Endodermal cell (in vitro differentiated cells): ENCODE results near the gene MRPL36. TPM values are rescaled to one million over a fixed set of nuclear protein-coding genes. Genes with fewer than 3 reads are reported as not detected.

Experiments
- DNase-seq: peaks from one replicate; pipeline ENCODE4 v3.0.0-alpha.2; 2017
- H3K27ac ChIP-seq: 2 replicates; pipeline ENCODE4 v1.5.1; 2013; ENCODE audit warnings: mild to moderate bottlenecking, low read depth, low read length, moderate library complexity
- H3K27me3 ChIP-seq: 2 replicates; pipeline ENCODE4 v1.6.1; 2013; ENCODE audit warnings: mild to moderate bottlenecking, low read length, moderate library complexity; ENCODE audit not compliant: insufficient read depth, control insufficient read depth, poor library complexity, severe bottlenecking
- H3K36me3 ChIP-seq: 2 replicates; pipeline ENCODE4 v1.7.0; 2013; ENCODE audit warnings: mild to moderate bottlenecking, low read length, moderate library complexity; ENCODE audit not compliant: control insufficient read depth, insufficient read depth
- H3K4me1 ChIP-seq: one replicate; pipeline ENCODE4 v1.7.0; 2013; ENCODE audit warnings: low read length; ENCODE audit not compliant: control insufficient read depth, insufficient read depth
- H3K4me3 ChIP-seq: 2 replicates; pipeline ENCODE4 v1.5.1; 2013; ENCODE audit warnings: mild to moderate bottlenecking, low read length, moderate library complexity
- H3K9ac ChIP-seq: 2 replicates; pipeline ENCODE4 v1.6.1; 2013; ENCODE audit warnings: mild to moderate bottlenecking, low read length, moderate library complexity; ENCODE audit not compliant: poor library complexity, severe bottlenecking; ENCODE audit errors: extremely low read depth
- H3K9me3 ChIP-seq: 2 replicates; pipeline ENCODE4 v1.6.1; 2013; ENCODE audit warnings: mild to moderate bottlenecking, low read length, moderate library complexity; ENCODE audit not compliant: control insufficient read depth
- H3K27ac Mint-ChIP-seq: 2 replicates; pipeline ENCODE4 v1.8.0; 2020; ENCODE audit warnings: mixed read lengths
- H3K27me3 Mint-ChIP-seq: 2 replicates; pipeline ENCODE4 v1.8.0; 2021; ENCODE audit warnings: mild to moderate bottlenecking, mixed read lengths; ENCODE audit not compliant: insufficient read depth
- H3K36me3 Mint-ChIP-seq: 2 replicates; pipeline ENCODE4 v1.8.0; 2020; ENCODE audit warnings: low read depth, mixed read lengths
- H3K4me1 Mint-ChIP-seq: 2 replicates; pipeline ENCODE4 v1.8.0; 2020; ENCODE audit warnings: mixed read lengths
- H3K4me3 Mint-ChIP-seq: 2 replicates; pipeline ENCODE4 v1.8.0; 2020; ENCODE audit warnings: mild to moderate bottlenecking, moderate library complexity, mixed read lengths
- H3K9me3 Mint-ChIP-seq: 2 replicates; pipeline ENCODE4 v1.8.0; 2020; ENCODE audit warnings: mild to moderate bottlenecking, mixed read lengths
- CTCF ChIP-seq: fragments of 200-600 bp; sonication (generic); conservative IDR thresholded peaks from 2 replicates; pipeline ENCODE4 v1.5.0; 2021; ENCODE audit warnings: antibody characterized with exemption, mild to moderate bottlenecking
- WGBS, 2 experiments: methylation state at CpG; one replicate each; pipeline versions ENCODE4 v1.1.5 to v1.1.7; 2013; ENCODE audit warnings: missing lambda C conversion rate in 2 of 2, mixed read lengths in 1 of 2; ENCODE audit not compliant: insufficient coverage in 1 of 2, insufficient read length in 1 of 2; 5-methylcytosine and 5-hydroxymethylcytosine counted together
- total RNA-seq, 2 donors: library from RNA; stranded (reverse); fragmentation: NEBNext Ultra II Directional in 1 of 2; extraction: Animal tissue kit (Norgen Biotek cat#: 25700) in 1 of 2; gene quantifications; 2 replicates in 1 of 2; 3 replicates in 1 of 2; pipeline ENCODE4 v1.2.1, GENCODE V29; 2021

Gene MRPL36
- total RNA-seq, 2 donors from 2014 or later: 44.0 to 49.7 TPM

GRCh38 chr5:1769017-1769640 lies 30.5 kb downstream of the MRPL36 start:
- WGBS, 2 experiments: 92 to 94% methylated on average over 20 to 51 of the region's 54 CpGs
- no peaks in the 10 kb centered on the region for H3K4me1 ChIP-seq
- H3K36me3 Mint-ChIP-seq: no peaks in the 10 kb centered on the region
- H3K27me3 Mint-ChIP-seq: peaks cover 2% of the 10 kb centered on the region
- no peak overlapping the region for H3K27ac Mint-ChIP-seq
- DNase-seq: no peak
- H3K36me3 ChIP-seq: no peaks in the 10 kb centered on the region
- no peaks in the 10 kb centered on the region for H3K27me3 ChIP-seq
- no peak overlapping the region for H3K27ac ChIP-seq
- no peak overlapping the region for H3K9ac ChIP-seq
- no peak for TF ChIP-seq CTCF
- no peaks in the 10 kb centered on the region for H3K9me3 Mint-ChIP-seq
- no peaks in the 10 kb centered on the region for H3K9me3 ChIP-seq
- no peak overlapping the region for H3K4me3 Mint-ChIP-seq
- H3K4me1 Mint-ChIP-seq: no peaks in the 10 kb centered on the region
- no peak overlapping the region for H3K4me3 ChIP-seq

GRCh38 chr5:1768283-1769000 lies 31.2 kb downstream of the MRPL36 start:
- Histone ChIP-seq H3K27ac (no peak overlapping the region), H3K9me3 (no peaks in the 10 kb centered on the region), H3K9ac (no peak overlapping the region), H3K4me1 (no peaks in the 10 kb centered on the region), H3K36me3 (no peaks in the 10 kb centered on the region), H3K4me3 (no peak overlapping the region), H3K27me3 (no peaks in the 10 kb centered on the region)
- H3K36me3 Mint-ChIP-seq: no peaks in the 10 kb centered on the region
- H3K27me3 Mint-ChIP-seq: peaks cover 2% of the 10 kb centered on the region
- no peak for TF ChIP-seq CTCF
- WGBS, 2 experiments: 79 to 94% methylated on average over 7 to 29 of the region's 35 CpGs
- no peak for DNase-seq
- no peaks in the 10 kb centered on the region for H3K4me1 Mint-ChIP-seq
- H3K27ac Mint-ChIP-seq: no peak overlapping the region
- no peak overlapping the region for H3K4me3 Mint-ChIP-seq
- no peaks in the 10 kb centered on the region for H3K9me3 Mint-ChIP-seq

GRCh38 chr5:1767524-1768282 lies 31.9 kb downstream of the MRPL36 start:
- no peaks in the 10 kb centered on the region for H3K4me1 ChIP-seq
- no peak overlapping the region for H3K27ac Mint-ChIP-seq
- no peak overlapping the region for H3K4me3 ChIP-seq
- no peak overlapping the region for H3K27ac ChIP-seq
- TF ChIP-seq CTCF: no peak
- H3K27me3 ChIP-seq: no peaks in the 10 kb centered on the region
- H3K9me3 Mint-ChIP-seq: no peaks in the 10 kb centered on the region
- H3K4me1 Mint-ChIP-seq: no peaks in the 10 kb centered on the region
- H3K9ac ChIP-seq: no peak overlapping the region
- H3K36me3 Mint-ChIP-seq: no peaks in the 10 kb centered on the region
- no peak overlapping the region for H3K4me3 Mint-ChIP-seq
- no peak for DNase-seq
- peaks cover 2% of the 10 kb centered on the region for H3K27me3 Mint-ChIP-seq
- 71 to 94% methylated on average over 2 to 16 of the region's 16 CpGs for WGBS, 2 experiments
- H3K36me3 ChIP-seq: no peaks in the 10 kb centered on the region
- H3K9me3 ChIP-seq: no peaks in the 10 kb centered on the region
